ENCODE data around the gene NCKAP5.

NCKAP5 gene

GRCh38 chr2:133143645-133144044 lies 424.6 kb downstream of the NCKAP5 start:
- no peak for DNase-seq (ENCODE audit: low spot score)

- no peak for DNase-seq (ENCODE audit: low spot score)
Measured at GRCh38 chr2:133142087-133142486, 426.2 kb downstream of the NCKAP5 start.

GRCh38 chr2:133140620-133141019 lies 427.6 kb downstream of the NCKAP5 start:
- no peak for DNase-seq (ENCODE audit: low spot score)

- no peak for DNase-seq (ENCODE audit: low spot score)
Measured at GRCh38 chr2:133139847-133140533, 428.3 kb downstream of the NCKAP5 start.

GRCh38 chr2:133138693-133139092 lies 429.6 kb downstream of the NCKAP5 start:
- DNase-seq (ENCODE audit: low spot score): no peak

GRCh38 chr2:133135035-133135654 lies 433.1 kb downstream of the NCKAP5 start:
- no peak for DNase-seq (ENCODE audit: low spot score)

DNA sequence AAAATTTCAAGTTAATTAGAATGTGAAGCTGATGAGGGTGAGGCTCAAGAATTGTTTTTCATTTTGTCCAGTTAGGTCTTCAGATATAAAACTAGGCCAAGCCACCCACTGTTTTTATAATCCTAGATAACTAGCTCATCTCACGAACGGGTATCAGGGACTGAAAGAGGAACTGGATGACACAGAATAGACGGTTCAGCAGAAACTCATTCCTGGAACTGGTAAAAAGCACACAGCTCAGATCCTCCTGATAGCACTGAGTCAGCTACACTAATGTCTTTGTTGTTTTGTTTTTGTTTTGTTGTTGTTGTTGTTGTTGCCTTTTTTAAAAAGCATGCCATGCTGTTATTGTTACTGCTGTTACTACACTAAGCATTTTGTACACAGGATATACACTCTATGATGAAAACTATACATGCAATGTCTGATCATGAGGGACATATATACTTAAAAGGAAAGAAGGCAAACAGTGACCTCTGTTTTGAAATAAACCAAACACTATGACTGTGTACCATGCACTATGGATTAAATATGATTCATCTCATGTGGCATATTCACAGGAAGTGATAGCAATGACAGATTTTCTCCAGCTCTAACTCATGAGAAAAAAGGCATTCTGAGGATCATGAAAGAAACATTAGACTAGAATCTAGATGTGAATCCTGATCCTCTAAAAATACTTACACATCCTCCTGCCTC lies 437.6 kb downstream of the NCKAP5 start:
- no peak for DNase-seq (ENCODE audit: low spot score)

DNA sequence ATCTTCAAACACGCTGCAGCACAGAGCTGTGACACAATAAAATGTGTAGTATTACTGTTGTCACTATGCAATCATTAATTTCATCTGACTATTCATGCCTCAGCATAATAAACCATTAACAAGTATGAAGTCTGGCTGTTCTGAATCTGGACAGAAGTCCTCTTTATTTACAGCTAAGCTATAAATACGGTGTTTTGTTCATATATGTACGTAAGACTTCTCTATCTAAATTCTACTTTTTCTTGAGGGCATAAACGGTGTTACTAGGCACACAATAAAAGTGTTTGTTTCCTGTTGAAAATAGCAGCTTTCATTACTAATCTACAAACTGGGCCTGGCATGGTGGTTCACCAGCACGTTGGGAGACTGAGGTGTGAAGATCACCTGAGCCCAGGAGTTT lies 443.8 kb downstream of the NCKAP5 start:
- DNase-seq (ENCODE audit: low spot score): no peak

DNA sequence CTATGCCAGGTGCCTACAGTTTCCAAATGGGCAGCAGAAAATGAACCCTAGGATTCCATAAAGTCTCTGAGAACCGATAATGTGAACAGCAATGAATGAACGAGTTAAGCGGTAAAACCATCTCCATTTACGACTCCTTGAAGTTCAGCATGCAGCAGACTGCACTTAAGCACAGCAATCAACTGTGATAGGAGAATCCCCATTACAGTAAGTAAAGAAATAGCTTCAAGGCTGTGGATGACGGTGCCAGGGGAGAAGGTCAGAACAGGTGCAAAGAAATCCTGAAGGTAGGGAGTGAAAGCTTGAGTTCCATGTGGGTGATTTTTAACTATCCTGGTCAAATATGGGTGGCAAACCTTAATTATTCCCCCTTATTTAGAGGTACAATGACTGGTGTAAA lies 444.4 kb downstream of the NCKAP5 start:
- no peak for DNase-seq (ENCODE audit: low spot score)

DNA sequence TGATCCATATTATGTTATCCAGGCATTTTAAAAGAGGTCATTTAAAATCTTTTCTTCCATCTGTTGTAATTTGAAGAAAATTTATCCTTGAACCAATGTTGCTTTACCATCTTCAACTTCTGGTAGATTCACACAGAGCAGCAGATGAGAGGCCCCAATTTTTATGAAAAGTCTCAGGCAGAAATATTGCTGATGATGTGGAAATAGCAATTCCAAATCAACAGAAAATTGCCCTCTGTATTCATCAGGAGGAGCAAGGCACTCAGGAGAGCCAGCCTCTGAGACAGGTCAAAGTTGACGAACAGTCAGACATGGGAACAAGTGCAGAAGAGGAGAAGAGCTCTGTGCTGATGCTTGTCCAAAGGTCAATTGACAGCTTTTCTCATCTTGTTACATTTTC lies 444.9 kb downstream of the NCKAP5 start:
- DNase-seq (ENCODE audit: low spot score): no peak

DNA sequence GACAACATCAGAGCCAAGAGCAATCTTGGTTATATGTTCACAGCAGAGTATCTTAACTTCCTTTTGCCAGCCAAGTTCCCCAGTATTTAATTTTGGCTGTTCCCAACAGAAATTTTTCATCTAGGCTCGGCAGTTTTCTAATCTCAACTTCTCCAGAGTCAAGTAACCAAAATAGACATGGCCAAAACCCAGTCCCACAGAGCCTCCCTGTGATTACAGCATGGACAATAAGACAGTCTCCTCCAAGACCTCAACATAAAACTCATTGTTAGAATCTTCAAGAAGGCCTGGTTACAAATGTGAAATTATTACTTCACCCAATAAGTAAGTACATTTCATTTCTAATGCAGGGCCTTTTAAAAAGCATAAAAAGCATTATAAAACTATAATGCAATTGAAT lies 445.7 kb downstream of the NCKAP5 start:
- no peak for DNase-seq (ENCODE audit: low spot score)

DNA sequence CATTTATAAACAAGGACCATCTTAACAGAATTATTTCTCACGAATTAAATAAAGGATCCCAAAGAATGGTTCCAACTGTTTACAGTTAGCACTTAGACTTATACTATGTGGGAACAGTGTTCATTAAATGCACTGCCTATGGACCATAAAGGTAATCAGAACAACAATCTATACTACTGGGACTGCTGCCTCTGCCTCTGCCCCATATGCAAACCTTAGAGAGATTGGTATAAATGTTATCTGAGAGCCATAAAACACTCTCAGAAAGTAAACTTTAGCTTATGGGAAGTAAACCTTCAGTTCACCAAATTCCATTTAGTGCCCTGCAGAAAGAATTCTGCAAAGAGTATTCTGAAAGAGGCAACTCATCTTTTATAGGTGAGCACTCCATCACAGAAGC lies 448.0 kb downstream of the NCKAP5 start:
- no peak for DNase-seq (ENCODE audit: low spot score)

DNA sequence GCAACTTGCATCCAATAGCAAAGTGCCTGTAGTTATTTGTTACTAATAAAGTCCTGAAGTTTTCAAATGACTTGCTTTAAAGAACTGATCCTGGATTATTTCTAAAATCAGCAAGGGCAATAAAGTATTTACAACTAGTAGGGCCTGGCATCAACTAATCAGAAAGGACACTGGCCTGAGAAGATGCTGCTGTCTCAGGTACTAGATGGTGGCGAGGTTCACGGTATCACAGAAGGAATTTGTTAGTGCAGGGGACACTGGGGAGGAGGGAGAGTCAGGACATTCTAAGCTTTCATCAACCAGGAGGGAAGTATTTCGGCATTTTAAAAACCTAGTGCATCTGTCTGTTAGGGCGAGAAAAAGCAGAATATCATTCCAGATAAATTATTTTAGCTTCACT lies 458.1 kb downstream of the NCKAP5 start:
- DNase-seq (ENCODE audit: low spot score): no peak

GRCh38 chr2:133109772-133110171 lies 458.5 kb downstream of the NCKAP5 start:
- DNase-seq (ENCODE audit: low spot score): no peak

DNA sequence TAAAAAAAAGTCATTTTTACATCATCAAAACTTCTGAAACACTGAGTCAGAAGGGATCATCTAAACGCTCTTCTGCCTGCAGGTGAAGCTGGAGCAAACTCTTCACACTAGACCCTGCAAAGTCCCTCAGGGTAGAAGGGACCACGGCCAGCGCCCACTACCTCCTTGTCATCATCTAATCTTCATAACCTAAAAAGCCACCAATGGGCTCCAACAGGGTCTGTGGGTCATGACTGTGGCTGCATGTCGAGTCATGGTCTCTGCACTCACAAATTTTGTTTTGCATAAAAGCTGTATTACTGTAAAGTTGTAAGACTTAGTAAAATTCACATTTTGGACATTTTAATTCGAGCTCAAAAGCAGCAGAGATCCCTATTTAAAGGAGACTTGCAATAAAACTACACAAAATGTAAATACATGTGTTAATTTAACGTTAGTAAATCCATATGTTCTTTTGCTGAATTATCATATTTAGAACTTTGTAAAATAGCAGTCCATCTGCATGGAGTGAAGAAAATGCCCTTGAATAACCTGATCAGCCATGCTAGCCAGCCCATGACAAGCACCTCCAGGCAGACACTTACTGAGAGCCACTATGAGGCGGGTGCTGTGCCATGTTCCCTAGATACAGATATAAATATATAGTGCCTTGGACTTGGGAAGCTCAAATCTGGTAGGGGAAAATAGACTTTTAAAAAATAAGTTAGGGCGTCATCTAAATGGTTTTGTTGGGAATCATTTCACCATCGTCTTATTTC lies 461.0 kb downstream of the NCKAP5 start:
- no peak for DNase-seq (ENCODE audit: low spot score)

- no peak for DNase-seq (ENCODE audit: low spot score)
Measured at GRCh38 chr2:133104871-133105270, 463.4 kb downstream of the NCKAP5 start.

DNA sequence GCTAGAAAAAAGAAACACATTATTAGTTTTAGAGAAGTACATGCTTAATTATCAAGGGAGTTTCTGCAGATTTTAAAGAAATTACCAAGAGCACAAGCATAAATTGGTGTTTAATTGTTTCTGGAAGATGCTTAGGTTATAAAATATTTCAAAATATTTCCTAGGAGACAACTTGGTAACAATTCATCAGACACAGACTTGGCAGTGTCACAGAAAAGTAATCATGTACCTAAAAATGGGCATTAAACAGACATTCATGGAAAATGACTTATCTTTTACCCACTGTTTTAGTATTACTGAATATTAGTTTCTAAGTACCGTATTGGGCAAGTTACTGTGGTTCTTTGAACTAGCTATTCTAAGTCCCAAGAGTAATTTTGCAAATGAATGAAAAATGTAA lies 469.5 kb downstream of the NCKAP5 start:
- no peak for DNase-seq (ENCODE audit: low spot score)

- no peak for DNase-seq (ENCODE audit: low spot score)
Measured at GRCh38 chr2:133097666-133098065, 470.6 kb downstream of the NCKAP5 start.

GRCh38 chr2:133092571-133092970 lies 475.7 kb downstream of the NCKAP5 start:
- no peak for DNase-seq (ENCODE audit: low spot score)

- DNase-seq (ENCODE audit: low spot score): no peak
Measured at GRCh38 chr2:133090358-133090757, 477.9 kb downstream of the NCKAP5 start.

GRCh38 chr2:133086176-133086575 lies 482.1 kb downstream of the NCKAP5 start:
- no peak for DNase-seq (ENCODE audit: low spot score)

- DNase-seq (ENCODE audit: low spot score): no peak
Measured at GRCh38 chr2:133085646-133086045, 482.6 kb downstream of the NCKAP5 start.

GRCh38 chr2:133082034-133082433 lies 486.2 kb downstream of the NCKAP5 start:
- DNase-seq (ENCODE audit: low spot score): no peak
